ENCODE results near the gene GNG7. TPM values are rescaled to one million over a fixed set of nuclear protein-coding genes. Genes with fewer than 3 reads are reported as not detected.

The GNG7 gene
- total RNA-seq, 2 experiments from 2014 or later, result 0.25 to 0.40 TPM

DNA sequence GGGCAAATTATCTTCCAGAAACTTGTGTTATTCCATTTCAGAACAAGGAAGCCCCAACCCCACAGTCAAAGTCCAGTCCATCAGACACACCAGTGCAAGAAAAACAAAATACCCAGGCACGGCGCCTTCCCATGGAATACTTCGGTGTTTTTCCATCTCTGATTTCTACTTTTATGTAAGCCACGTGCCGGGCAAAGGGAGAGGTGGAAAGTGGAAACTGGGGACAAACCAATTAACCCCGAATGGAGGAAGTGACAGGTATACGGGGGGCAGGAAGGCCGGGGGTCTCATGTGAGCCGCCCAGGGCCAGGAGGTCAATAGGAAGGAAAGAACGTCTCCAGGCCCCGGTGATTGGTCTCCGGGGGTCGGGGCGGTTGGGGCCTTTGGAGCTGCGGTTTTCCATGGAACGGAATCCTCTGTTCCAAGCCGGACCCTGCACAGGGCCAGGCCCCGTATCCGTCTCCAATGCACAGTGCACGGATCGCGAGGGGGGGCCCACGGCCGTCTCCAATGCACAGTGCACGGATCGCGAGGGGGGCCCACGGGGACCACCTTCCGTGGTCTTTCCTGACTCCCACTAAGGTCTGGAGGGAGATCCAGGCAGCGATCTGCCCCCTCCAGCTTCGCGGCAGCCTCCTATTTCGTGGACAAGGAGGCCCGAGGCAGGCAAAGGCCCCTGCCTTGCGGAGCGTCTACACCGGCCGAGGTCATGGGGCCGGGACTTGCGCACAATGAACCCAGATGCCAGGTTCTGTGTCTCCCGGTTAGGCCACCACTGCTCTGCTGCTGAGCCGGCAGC, 146.9 kb downstream of the GNG7 start:
- Mint-ChIP-seq H3K36me3 (ENCODE audit: low read depth) (no peaks in the 10 kb centered on the region), H3K27me3 (peaks cover 3% of the 10 kb centered on the region), H3K27ac (no peak overlapping the region), H3K9me3 (peaks cover 3% of the 10 kb centered on the region), H3K4me3 (no peak overlapping the region), H3K4me1 (peaks cover 49% of the 10 kb centered on the region)
- no peak for DNase-seq
- CTCF ChIA-PET, result interaction anchor here (2.9 kb wide), 1 partner anchor 79 kb away, joined by 26 read pairs; the partner anchor contains the start of gene GADD45B
- POLR2A ChIA-PET, result interaction anchor here (1.1 to 1.7 kb wide), 2 partner anchors 79 kb away, joined by 4 to 8 read pairs; partner anchors contain the start of gene GADD45B

DNA sequence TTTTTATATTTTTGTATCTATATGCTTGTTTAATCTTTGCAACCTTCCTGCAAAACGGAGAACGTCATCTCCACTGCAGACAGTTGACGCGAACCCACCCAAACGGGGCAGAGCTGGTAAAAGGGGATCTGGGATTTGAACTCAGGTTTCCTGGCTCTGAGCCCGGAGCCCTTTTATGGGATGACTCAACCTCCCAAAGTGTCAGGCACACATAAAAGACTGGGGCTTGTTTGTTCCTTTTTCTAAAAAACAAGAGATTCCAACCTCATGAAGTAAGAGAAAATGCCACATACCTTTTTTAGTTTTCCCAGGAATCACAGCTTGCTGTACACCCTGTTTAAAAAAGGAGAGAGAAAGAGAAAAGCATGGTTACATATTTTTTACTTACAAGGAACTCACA, 147.6 kb downstream of the GNG7 start:
- Mint-ChIP-seq H3K27ac (no peak overlapping the region), H3K36me3 (ENCODE audit: low read depth) (no peaks in the 10 kb centered on the region), H3K9me3 (peaks cover 3% of the 10 kb centered on the region), H3K4me1 (peaks cover 46% of the 10 kb centered on the region), H3K27me3 (peaks cover 3% of the 10 kb centered on the region), H3K4me3 (no peak overlapping the region)
- ChIA-PET POLR2A (interaction anchor here (0.6 to 1.7 kb wide), 3 partner anchors 56 to 79 kb away, joined by 3 to 8 read pairs (median 4); partner anchors contain the start of gene GADD45B), CTCF (interaction anchor here (0.7 to 2.9 kb wide), 2 partner anchors 55 to 78 kb away, joined by 3 to 26 read pairs; partner anchors contain the start of gene GADD45B)
- DNase-seq, result no peak

DNA sequence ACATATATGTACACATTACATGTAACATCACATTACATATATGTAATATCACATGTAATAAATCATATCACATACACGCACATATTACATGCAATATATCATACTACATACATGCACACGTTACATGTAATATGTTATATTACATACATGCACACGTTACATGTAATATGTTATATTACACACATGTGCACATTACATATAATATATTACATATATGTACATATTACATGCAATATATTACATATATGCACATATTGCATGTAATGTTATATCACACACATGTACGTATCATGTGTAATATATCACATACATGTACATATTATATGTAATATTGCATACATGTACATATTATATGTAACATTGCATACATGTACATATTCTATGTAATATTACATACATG, 149.0 kb downstream of the GNG7 start:
- ChIA-PET CTCF (interaction anchor here (0.8 to 2.9 kb wide), 9 partner anchors 8 to 77 kb away, joined by 3 to 26 read pairs (median 5); partner anchors contain the start of gene GADD45B), POLR2A (interaction anchor here (0.6 to 2.4 kb wide), 13 partner anchors 8 to 126 kb away, joined by 3 to 73 read pairs (median 5); partner anchors contain the start of genes GADD45B, LMNB2 and TIMM13)
- H3K4me3 Mint-ChIP-seq, result no peak overlapping the region
- peaks cover 3% of the 10 kb centered on the region for H3K27me3 Mint-ChIP-seq
- H3K4me1 Mint-ChIP-seq, result peaks cover 45% of the 10 kb centered on the region
- no peak for DNase-seq
- H3K36me3 Mint-ChIP-seq (ENCODE audit: low read depth), result peaks cover 2% of the 10 kb centered on the region
- H3K27ac Mint-ChIP-seq, result no peak overlapping the region
- H3K9me3 Mint-ChIP-seq, result peaks cover 3% of the 10 kb centered on the region

DNA sequence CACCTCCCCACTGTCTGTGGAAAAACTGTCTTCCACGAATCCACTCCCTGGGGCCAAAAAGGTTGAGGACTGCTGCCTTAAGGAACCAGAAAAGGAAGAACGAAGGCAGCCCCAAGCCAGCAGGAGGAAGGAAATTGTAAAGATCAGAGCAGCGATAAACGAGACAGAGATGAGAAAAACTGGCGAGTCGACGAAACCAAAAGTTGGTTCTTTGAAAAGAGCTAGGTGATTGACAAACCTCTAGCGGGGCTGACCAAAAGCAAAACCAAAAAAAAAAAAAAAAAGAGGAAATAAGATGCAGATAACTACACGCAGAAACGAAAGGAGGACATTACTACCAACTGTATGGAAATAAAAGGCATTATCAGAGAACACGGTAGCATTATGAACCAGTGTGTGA, 149.6 kb downstream of the GNG7 start:
- H3K4me3 Mint-ChIP-seq, result peak overlapping the region; percentile 61
- ChIA-PET CTCF (interaction anchor here (0.6 to 2.9 kb wide), 15 partner anchors 9 to 393 kb away, joined by 3 to 26 read pairs (median 4); partner anchors contain the start of genes GADD45B and SGTA), POLR2A (interaction anchor here (0.6 to 2.4 kb wide), 17 partner anchors 9 to 125 kb away, joined by 3 to 73 read pairs (median 5); partner anchors contain the start of genes GADD45B, LMNB2 and TIMM13)
- H3K27me3 Mint-ChIP-seq, result peaks cover 3% of the 10 kb centered on the region
- H3K4me1 Mint-ChIP-seq, result peaks cover 39% of the 10 kb centered on the region
- peak; percentile 76 for DNase-seq
- H3K36me3 Mint-ChIP-seq (ENCODE audit: low read depth), result peaks cover 2% of the 10 kb centered on the region
- peak overlapping the region; percentile 93 for H3K27ac Mint-ChIP-seq
- H3K9me3 Mint-ChIP-seq, result peaks cover 3% of the 10 kb centered on the region

DNA sequence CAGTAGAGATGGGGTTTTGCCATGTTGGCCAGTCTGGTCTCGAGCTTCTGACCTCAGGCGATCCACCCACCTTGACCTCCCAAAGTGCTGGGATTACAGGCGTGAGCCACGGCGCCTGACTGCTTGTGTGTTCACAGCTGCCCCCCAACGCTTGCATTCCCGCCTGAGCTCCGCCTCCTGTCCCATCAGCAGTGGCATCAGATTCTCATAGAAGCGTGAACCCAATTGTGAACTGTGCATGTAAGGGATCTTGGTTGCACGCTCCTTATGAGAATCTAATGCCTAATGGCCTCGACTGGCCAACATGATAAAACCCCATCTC, 150.7 kb downstream of the GNG7 start:
- H3K27me3 Mint-ChIP-seq, result peaks cover under 1% of the 10 kb centered on the region
- H3K4me1 Mint-ChIP-seq, result peaks cover 36% of the 10 kb centered on the region
- H3K36me3 Mint-ChIP-seq (ENCODE audit: low read depth), result peaks cover 2% of the 10 kb centered on the region
- no peak for DNase-seq
- no peak overlapping the region for H3K4me3 Mint-ChIP-seq
- ChIA-PET CTCF (interaction anchor here (1.6 kb wide), 1 partner anchor 65 kb away, joined by 5 read pairs; no protein-coding TSS in a partner anchor), POLR2A (interaction anchor here (0.7 to 2.4 kb wide), 7 partner anchors 9 to 153 kb away, joined by 3 to 73 read pairs (median 5); partner anchors contain the start of gene GADD45B)
- H3K9me3 Mint-ChIP-seq, result peaks cover under 1% of the 10 kb centered on the region
- peak overlapping the region; percentile 42 for H3K27ac Mint-ChIP-seq

DNA sequence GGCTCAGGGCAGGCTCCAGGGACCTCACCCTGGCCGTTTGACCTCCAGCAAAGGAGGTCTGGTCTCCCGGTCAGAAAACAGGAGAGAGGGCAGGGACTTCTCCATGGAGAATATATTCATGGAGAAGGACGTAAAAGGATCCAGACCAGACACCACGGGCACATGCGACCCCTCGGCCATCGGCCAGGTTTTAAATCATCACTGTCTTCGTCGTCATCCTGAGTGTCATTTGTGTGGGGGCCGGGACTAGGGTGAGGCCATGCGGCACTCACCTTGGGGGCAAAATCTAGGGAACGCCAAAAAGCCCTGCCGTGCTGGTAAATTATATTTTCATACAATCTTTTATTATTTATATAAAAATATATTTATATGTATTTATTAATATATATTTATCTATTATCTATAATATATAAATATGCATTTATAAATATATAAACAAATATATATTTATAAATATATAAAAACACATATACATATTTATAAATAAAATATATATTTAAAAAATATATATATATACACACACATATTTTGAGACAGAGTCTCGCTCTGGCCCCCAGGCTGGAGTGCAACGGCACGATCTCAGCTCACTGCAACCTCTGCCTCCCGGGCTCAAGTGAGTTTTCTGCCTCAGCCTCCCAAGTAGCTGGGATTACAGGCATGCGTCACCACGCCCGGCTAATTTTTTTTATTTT, 151.2 kb downstream of the GNG7 start:
- DNase-seq, result no peak
- Mint-ChIP-seq H3K4me1 (peaks cover 33% of the 10 kb centered on the region), H3K27me3 (no peaks in the 10 kb centered on the region), H3K9me3 (no peaks in the 10 kb centered on the region), H3K36me3 (ENCODE audit: low read depth) (peaks cover 2% of the 10 kb centered on the region), H3K27ac (no peak overlapping the region), H3K4me3 (no peak overlapping the region)
- POLR2A ChIA-PET, result interaction anchor here (0.7 to 2.4 kb wide), 6 partner anchors 9 to 154 kb away, joined by 3 to 73 read pairs (median 6); partner anchors contain the start of gene GADD45B
- CTCF ChIA-PET, result no interaction called here

DNA sequence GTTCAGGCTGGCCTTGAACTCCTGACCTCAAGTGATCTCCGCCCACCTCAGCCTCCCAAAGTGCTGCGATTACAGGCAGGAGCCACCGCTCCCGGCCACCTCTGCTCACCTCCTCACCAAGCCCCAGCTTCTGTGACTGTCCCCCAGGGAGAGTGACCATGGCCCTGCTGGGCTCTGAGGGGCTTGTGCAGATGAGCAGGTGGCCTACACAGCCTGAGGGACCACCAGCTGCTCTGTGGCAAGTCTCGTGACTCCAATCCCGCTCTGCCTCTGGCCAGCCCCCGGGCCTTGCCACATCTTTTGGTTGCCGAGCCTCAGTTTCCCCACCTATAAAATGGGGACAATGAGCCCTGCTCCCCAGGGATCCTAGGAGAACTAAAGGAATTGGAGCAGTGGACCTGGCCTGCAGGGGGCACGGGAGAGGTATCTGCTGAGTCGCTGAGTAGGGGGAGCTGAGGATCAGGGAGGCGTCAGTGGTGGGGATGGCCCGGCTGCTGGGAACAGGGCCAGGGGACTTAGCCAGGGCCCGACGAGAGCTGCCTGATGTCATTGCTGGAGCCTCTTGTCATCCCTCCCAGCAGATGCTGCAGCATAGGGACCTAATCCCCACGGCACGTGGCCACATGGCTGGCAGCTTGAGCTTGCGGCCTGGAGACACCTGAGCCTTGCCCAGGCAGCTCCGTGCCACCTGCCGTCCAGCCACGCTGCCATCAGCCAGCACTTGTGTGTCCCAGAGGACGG, 151.9 kb downstream of the GNG7 start:
- no peaks in the 10 kb centered on the region for H3K9me3 Mint-ChIP-seq
- H3K27me3 Mint-ChIP-seq, result no peaks in the 10 kb centered on the region
- ChIA-PET CTCF (interaction anchor here (0.6 kb wide), 1 partner anchor 312 kb away, joined by 3 read pairs; no protein-coding TSS in a partner anchor), POLR2A (no interaction called here)
- peaks cover 2% of the 10 kb centered on the region for H3K36me3 Mint-ChIP-seq (ENCODE audit: low read depth)
- no peak overlapping the region for H3K27ac Mint-ChIP-seq
- no peak for DNase-seq
- H3K4me3 Mint-ChIP-seq, result no peak overlapping the region
- peaks cover 33% of the 10 kb centered on the region for H3K4me1 Mint-ChIP-seq

DNA sequence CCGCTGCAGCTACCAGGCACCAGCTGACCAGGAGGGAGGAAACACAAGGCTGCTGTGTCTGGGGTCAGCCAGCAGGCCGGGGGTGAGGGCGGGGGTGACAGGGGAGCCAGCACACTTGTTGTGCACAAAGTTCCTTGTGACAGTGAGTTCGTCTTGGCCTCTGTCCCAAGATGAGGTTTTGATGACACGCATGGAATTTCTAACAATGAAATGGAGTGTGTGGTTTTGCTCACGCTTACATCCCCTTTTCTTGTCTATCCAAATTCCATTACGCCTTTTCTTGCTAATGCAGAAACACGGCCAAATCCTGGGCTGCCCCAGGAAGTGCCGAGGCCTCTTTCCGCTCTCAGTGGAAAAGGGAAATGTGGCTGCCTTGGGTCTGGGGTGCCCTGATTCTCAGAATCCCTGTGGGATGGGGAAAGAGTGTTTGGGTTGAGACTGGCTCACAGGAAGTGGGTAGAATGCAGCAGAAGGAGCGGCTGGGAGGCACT, 152.7 kb downstream of the GNG7 start:
- ChIA-PET CTCF (no interaction called here), POLR2A (no interaction called here)
- Mint-ChIP-seq H3K9me3 (no peaks in the 10 kb centered on the region), H3K27ac (no peak overlapping the region), H3K27me3 (no peaks in the 10 kb centered on the region), H3K4me3 (no peak overlapping the region), H3K36me3 (ENCODE audit: low read depth) (peaks cover 2% of the 10 kb centered on the region), H3K4me1 (peaks cover 35% of the 10 kb centered on the region)
- DNase-seq, result no peak

DNA sequence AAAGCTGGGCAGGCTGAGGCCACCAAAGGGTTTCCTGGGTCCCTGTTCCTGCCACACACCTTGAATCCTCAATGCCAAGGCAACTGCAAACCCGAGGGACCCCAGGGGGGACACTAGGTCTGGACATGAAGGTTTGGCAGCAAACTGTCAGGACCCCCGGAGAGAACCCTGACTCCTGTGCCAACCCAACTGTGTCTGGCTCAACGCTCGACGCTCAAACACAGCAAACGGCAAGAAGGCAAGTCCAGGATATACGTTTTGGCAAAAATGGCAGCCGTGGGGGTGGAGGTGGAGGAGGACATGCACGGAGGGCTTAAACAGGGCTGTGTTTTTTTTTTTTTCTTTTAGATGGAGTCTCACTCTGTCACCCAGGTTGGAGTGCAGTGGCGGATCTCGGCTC, 153.5 kb downstream of the GNG7 start:
- H3K36me3 Mint-ChIP-seq (ENCODE audit: low read depth), result peaks cover 2% of the 10 kb centered on the region
- CTCF ChIA-PET, result no interaction called here

DNA sequence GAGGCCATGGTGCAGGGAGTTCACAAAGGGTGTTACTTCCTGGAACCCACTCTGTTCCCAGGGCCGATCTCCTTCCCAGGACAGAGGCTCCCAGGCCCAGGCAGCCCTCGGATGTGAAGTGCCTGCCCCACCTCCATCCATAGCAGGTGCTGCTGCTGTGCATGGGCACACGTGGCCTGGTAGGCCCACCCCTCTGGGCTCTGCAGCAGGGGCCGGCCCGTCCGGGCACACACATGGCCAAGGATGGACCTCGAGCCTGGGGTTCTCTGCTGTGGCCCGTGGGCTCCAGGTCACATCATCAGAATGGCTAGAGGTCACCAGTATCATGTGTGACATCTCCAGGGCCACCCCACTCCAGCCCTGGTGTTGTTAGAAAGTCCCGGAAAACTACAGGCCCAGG, 154.8 kb downstream of the GNG7 start:
- no peak overlapping the region for H3K27ac Mint-ChIP-seq
- DNase-seq, result no peak
- H3K4me1 Mint-ChIP-seq, result peaks cover 48% of the 10 kb centered on the region
- H3K4me3 Mint-ChIP-seq, result no peak overlapping the region
- H3K36me3 Mint-ChIP-seq (ENCODE audit: low read depth), result peaks cover 2% of the 10 kb centered on the region
- ChIA-PET POLR2A (interaction anchor here (2.3 kb wide), 1 partner anchor 71 kb away, joined by 11 read pairs; the partner anchor contains the start of gene GADD45B), CTCF (no interaction called here)
- H3K9me3 Mint-ChIP-seq, result no peaks in the 10 kb centered on the region
- no peaks in the 10 kb centered on the region for H3K27me3 Mint-ChIP-seq

More for the DNA sequence above, 153.5 kb downstream of the GNG7 start:
- Mint-ChIP-seq H3K27me3 (no peaks in the 10 kb centered on the region), H3K4me3 (no peak overlapping the region), H3K27ac (no peak overlapping the region), H3K4me1 (peaks cover 40% of the 10 kb centered on the region), H3K9me3 (no peaks in the 10 kb centered on the region)
- POLR2A ChIA-PET, result no interaction called here
- no peak for DNase-seq

DNA sequence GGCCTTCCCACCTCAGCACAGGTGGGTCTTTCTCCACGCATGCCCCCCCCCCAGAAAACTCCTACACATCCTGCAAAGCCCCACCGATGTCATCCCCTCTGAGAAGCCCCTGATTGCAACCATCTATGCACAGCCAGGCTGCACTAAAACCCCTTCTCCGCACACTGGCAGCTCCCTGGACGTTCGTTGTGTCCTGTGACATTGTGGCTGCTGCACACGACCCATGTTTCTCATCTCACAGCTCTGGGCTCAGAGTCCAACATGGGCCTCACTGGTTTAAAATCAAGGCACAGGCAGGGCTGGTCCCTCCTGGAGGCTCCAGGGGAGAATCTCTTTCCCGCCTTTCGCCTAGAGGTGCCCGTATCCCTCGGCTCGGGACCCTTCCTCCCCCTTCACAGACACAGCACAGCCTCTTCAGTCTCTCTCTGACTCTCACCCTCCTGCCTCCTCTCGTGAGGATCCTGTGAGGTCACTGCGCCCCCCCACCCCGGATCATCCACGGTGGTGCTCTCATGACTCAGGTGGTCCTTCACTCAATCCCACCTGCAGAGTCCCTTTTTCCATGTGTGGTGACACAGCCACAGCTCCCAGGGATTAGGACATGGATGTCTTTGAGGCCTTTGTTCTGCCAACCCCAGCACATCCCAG, 155.3 kb downstream of the GNG7 start:
- no peaks in the 10 kb centered on the region for H3K9me3 Mint-ChIP-seq
- ChIA-PET CTCF (no interaction called here), POLR2A (interaction anchor here (2.3 kb wide), 1 partner anchor 71 kb away, joined by 11 read pairs; the partner anchor contains the start of gene GADD45B)
- H3K4me3 Mint-ChIP-seq, result no peak overlapping the region
- H3K4me1 Mint-ChIP-seq, result peaks cover 48% of the 10 kb centered on the region
- H3K27ac Mint-ChIP-seq, result no peak overlapping the region
- no peak for DNase-seq
- H3K27me3 Mint-ChIP-seq, result no peaks in the 10 kb centered on the region
- H3K36me3 Mint-ChIP-seq (ENCODE audit: low read depth), result peaks cover 2% of the 10 kb centered on the region
